HFFc6 (cell line): ENCODE data around the gene CCNI. TPM values are rescaled to one million over a fixed set of nuclear protein-coding genes. Genes with fewer than 3 reads are reported as not detected.

Experiments
- DNase-seq: peaks from one replicate; pipeline ENCODE4 v3.0.0-alpha.2; 2018
- H3K27ac Mint-ChIP-seq: 2 replicates; pipeline ENCODE4 v1.8.0; 2020; ENCODE audit warnings: mild to moderate bottlenecking, mixed read lengths
- H3K27me3 Mint-ChIP-seq: 2 replicates; pipeline ENCODE4 v1.8.0; 2021; ENCODE audit warnings: mild to moderate bottlenecking, moderate library complexity, mixed read lengths; ENCODE audit not compliant: insufficient read depth
- H3K36me3 Mint-ChIP-seq: 2 replicates; pipeline ENCODE4 v1.8.0; 2021; ENCODE audit warnings: low read depth, mixed read lengths
- H3K4me1 Mint-ChIP-seq: 2 replicates; pipeline ENCODE4 v1.8.0; 2020; ENCODE audit warnings: low read depth, mixed read lengths
- H3K4me3 Mint-ChIP-seq: 2 replicates; pipeline ENCODE4 v1.8.0; 2020; ENCODE audit warnings: mild to moderate bottlenecking, moderate library complexity, mixed read lengths
- H3K9me3 Mint-ChIP-seq: 2 replicates; pipeline ENCODE4 v1.8.0; 2020; ENCODE audit warnings: mild to moderate bottlenecking, mixed read lengths
- CTCF ChIP-seq: fragments of 200-600 bp; sonication (generic); IDR thresholded peaks from 2 replicates; pipeline ENCODE4 v1.5.0; 2021; ENCODE audit warnings: antibody characterized with exemption, mild to moderate bottlenecking
- total RNA-seq, 6 experiments: library from RNA; stranded (reverse); fragmentation: NEBNext Ultra II Directional; extraction: Animal tissue kit (Norgen Biotek cat#: 25700); gene quantifications; 2 replicates in 1 of 6; 3 replicates in 5 of 6; pipeline ENCODE4 v1.2.3, GENCODE V29; 2021

CCNI gene
- total RNA-seq, 6 experiments from 2014 or later: 132 to 210 (median 179) TPM

GRCh38 chr4:77052352-77052751, 23.4 kb downstream of the CCNI start:
- Mint-ChIP-seq H3K36me3 (peaks cover 23% of the 10 kb centered on the region; the same call in 1 of the 2 replicates), H3K4me3 (peak overlapping the region; percentile 47), H3K9me3 (no peaks in the 10 kb centered on the region), H3K27ac (peak overlapping the region; percentile 83), H3K4me1 (peaks cover 53% of the 10 kb centered on the region), H3K27me3 (peaks cover 18% of the 10 kb centered on the region)
- TF ChIP-seq CTCF: peak; percentile 79
- DNase-seq: peak; percentile 50

GRCh38 chr4:77050962-77051361, 24.8 kb downstream of the CCNI start:
- DNase-seq: no peak
- Mint-ChIP-seq H3K4me3 (peak overlapping the region; percentile 28; the same call in 1 of the 2 replicates), H3K9me3 (no peaks in the 10 kb centered on the region), H3K36me3 (peaks cover 28% of the 10 kb centered on the region; the same call in 1 of the 2 replicates), H3K27me3 (peaks cover 20% of the 10 kb centered on the region), H3K27ac (peak overlapping the region; percentile 60), H3K4me1 (peaks cover 48% of the 10 kb centered on the region)
- TF ChIP-seq CTCF: no peak

GRCh38 chr4:77047037-77047436, 28.8 kb downstream of the CCNI start:
- H3K4me3 Mint-ChIP-seq: no peak overlapping the region
- no peaks in the 10 kb centered on the region for H3K9me3 Mint-ChIP-seq
- no peak for DNase-seq
- H3K36me3 Mint-ChIP-seq: peaks cover 42% of the 10 kb centered on the region; the same call in 1 of the 2 replicates
- H3K27me3 Mint-ChIP-seq: peaks cover 19% of the 10 kb centered on the region
- H3K4me1 Mint-ChIP-seq: peaks cover 58% of the 10 kb centered on the region
- H3K27ac Mint-ChIP-seq: peak overlapping the region; percentile 74; the same call in 1 of the 2 replicates
- TF ChIP-seq CTCF: peak; percentile 64

- Mint-ChIP-seq H3K4me1 (peaks cover 58% of the 10 kb centered on the region), H3K36me3 (peaks cover 45% of the 10 kb centered on the region), H3K27me3 (peaks cover 15% of the 10 kb centered on the region), H3K27ac (peak overlapping the region; percentile 74), H3K4me3 (0 out of 2 replicates have a peak overlapping the region, but pooled peaks have one; percentile 4), H3K9me3 (no peaks in the 10 kb centered on the region)
- peak; percentile 51; the same call in 1 of the 2 replicates for TF ChIP-seq CTCF
- no peak for DNase-seq
These were observed 30.3 kb downstream of the CCNI start for GRCh38 chr4:77045490-77045889.

GRCh38 chr4:77044461-77045150, 31.2 kb downstream of the CCNI start:
- Mint-ChIP-seq H3K9me3 (no peaks in the 10 kb centered on the region), H3K4me3 (peak overlapping the region; percentile 5; the same call in 1 of the 2 replicates), H3K27me3 (peaks cover 15% of the 10 kb centered on the region), H3K36me3 (peaks cover 54% of the 10 kb centered on the region), H3K4me1 (peaks cover 66% of the 10 kb centered on the region), H3K27ac (peak overlapping the region; percentile 74)
- peak; percentile 85 for TF ChIP-seq CTCF
- DNase-seq: peak; percentile 53
